Endothelial cell of umbilical vein (primary cell): Measurements from ENCODE around the gene SMARCD1. TPM values are rescaled to one million over a fixed set of nuclear protein-coding genes. Genes with fewer than 3 reads are reported as not detected.

Experiments
- BruUV-seq: library from RNA; stranded (reverse); fragments of 400-500 nt; replicated peaks from 2 replicates; lab custom pipeline; 2021; lab: Mats Ljungman, UMichigan
- CTCF ChIA-PET: fragments of 300-600, 350-600 bp; sonication (Branson Sonifier 250); formaldehyde crosslinking; loops from one replicate; lab custom pipeline; 2021; ENCODE audit warnings: antibody characterized with exemption, inconsistent platforms; lab: Charles Lee
- POLR2A ChIA-PET: fragments of 300-600, 350-600 bp; sonication (Branson Sonifier 250); formaldehyde crosslinking; loops from one replicate; lab custom pipeline; 2021; ENCODE audit warnings: antibody characterized with exemption, inconsistent platforms; lab: Charles Lee
- DNase-seq: peaks from one replicate; pipeline ENCODE4 v3.0.0-alpha.2; 2011; ENCODE audit warnings: low read depth, low spot score
- FAIRE-seq: peaks from 2 replicates; lab custom pipeline; 2011; peaks lifted over from hg19 to GRCh38; lab: Jason Lieb, UNC
- H2AFZ ChIP-seq: 2 replicates; pipeline ENCODE4 v1.6.0; 2012; ENCODE audit warnings: low read depth, low read length, control low read depth, inconsistent platforms
- H3K27ac ChIP-seq: 2 replicates; pipeline ENCODE4 v1.5.1; 2011; ENCODE audit warnings: low read depth, mild to moderate bottlenecking, control low read depth, low read length, moderate library complexity; ENCODE audit not compliant: insufficient read depth
- H3K27me3 ChIP-seq, 2 experiments: 2 replicates each; pipeline versions ENCODE4 v1.6.0 to v1.6.1; 2011; ENCODE audit warnings: low read length in 2 of 2, mixed read lengths in 1 of 2; ENCODE audit not compliant: control insufficient read depth in 2 of 2, insufficient read depth in 2 of 2
- H3K36me3 ChIP-seq, 2 experiments: 2 replicates in 1 of 2; 3 replicates in 1 of 2; pipeline ENCODE4 v1.5.1; 2011; ENCODE audit warnings: low read length in 2 of 2, mild to moderate bottlenecking in 1 of 2, moderate library complexity in 1 of 2; ENCODE audit not compliant: control insufficient read depth in 2 of 2, insufficient read depth in 2 of 2; ENCODE audit errors: extremely low read depth in 1 of 2
- H3K4me1 ChIP-seq: 3 replicates; pipeline ENCODE4 v1.5.1; 2011; ENCODE audit warnings: mild to moderate bottlenecking, low read length; ENCODE audit not compliant: control insufficient read depth, insufficient read depth; ENCODE audit errors: extremely low read depth
- H3K4me2 ChIP-seq: 2 replicates; pipeline ENCODE4 v1.6.1; 2011; ENCODE audit warnings: low read length, control low read depth, mixed read lengths; ENCODE audit not compliant: insufficient read depth
- H3K4me3 ChIP-seq, 3 experiments: fragments of 200-600 bp in 1 of 3; sonication (generic), shearing (Covaris generic) in 1 of 3; replicated peaks in 1 of 3; 2 replicates each; pipeline ENCODE4 v1.5.1; 2011 to 2016; ENCODE audit warnings: control low read depth in 3 of 3, low read length in 3 of 3, mild to moderate bottlenecking in 2 of 3, inconsistent platforms in 1 of 3, low read depth in 1 of 3, moderate library complexity in 1 of 3; ENCODE audit not compliant: insufficient read depth in 1 of 3
- H3K79me2 ChIP-seq: 2 replicates; pipeline ENCODE4 v1.6.0; 2012; ENCODE audit warnings: low read length, inconsistent platforms; ENCODE audit not compliant: control insufficient read depth, insufficient read depth
- H3K9ac ChIP-seq: replicated peaks from 2 replicates; pipeline ENCODE3; 2011; ENCODE audit warnings: low read length, control low read depth; ENCODE audit not compliant: insufficient read depth; ENCODE audit errors: extremely low read depth
- H3K9me1 ChIP-seq: replicated peaks from 3 replicates; pipeline ENCODE4 v1.6.0; 2011; ENCODE audit warnings: mild to moderate bottlenecking, low read length; ENCODE audit not compliant: control insufficient read depth, insufficient read depth; ENCODE audit errors: extremely low read depth
- H3K9me3 ChIP-seq: replicated peaks from 2 replicates; pipeline ENCODE4 v1.5.1; 2012; ENCODE audit warnings: low read length, inconsistent platforms; ENCODE audit not compliant: control insufficient read depth, insufficient read depth
- H4K20me1 ChIP-seq: replicated peaks from 2 replicates; pipeline ENCODE3; 2011; ENCODE audit warnings: mild to moderate bottlenecking, low read length; ENCODE audit not compliant: control insufficient read depth, insufficient read depth; ENCODE audit errors: extremely low read depth
- EZH2 ChIP-seq: IDR thresholded peaks from 2 replicates; pipeline ENCODE4 v1.6.1; 2012; ENCODE audit warnings: borderline replicate concordance, low read depth, mild to moderate bottlenecking, moderate library complexity, low read length, inconsistent platforms; ENCODE audit not compliant: severe bottlenecking
- FOS ChIP-seq: IDR thresholded peaks from 2 replicates; pipeline ENCODE4 v1.6.1; 2011; ENCODE audit warnings: mild to moderate bottlenecking, low read length, moderate library complexity, borderline replicate concordance; ENCODE audit not compliant: insufficient read depth
- GATA2 ChIP-seq: IDR thresholded peaks from 2 replicates; pipeline ENCODE4 v1.7.0; 2011; ENCODE audit warnings: low read depth, mild to moderate bottlenecking, moderate library complexity, mixed read lengths, low read length; ENCODE audit not compliant: insufficient read length, insufficient read depth
- JUN ChIP-seq: IDR thresholded peaks from 2 replicates; pipeline ENCODE4 v1.6.1; 2011; ENCODE audit warnings: borderline replicate concordance, low read depth; ENCODE audit not compliant: insufficient read length, insufficient read depth
- MYC ChIP-seq: IDR thresholded peaks from one replicate; pipeline ENCODE4 v1.6.1; 2011; ENCODE audit warnings: mild to moderate bottlenecking, low read depth, low read length
- POLR2A ChIP-seq: IDR thresholded peaks from 2 replicates; pipeline ENCODE4 v1.6.1; 2012; ENCODE audit warnings: low read depth, mild to moderate bottlenecking, control low read depth, low read length
- POLR2AphosphoS5 ChIP-seq: IDR thresholded peaks from 2 replicates; pipeline ENCODE4 v1.6.1; 2012; ENCODE audit warnings: low read depth, mild to moderate bottlenecking, control low read depth, low read length, moderate library complexity; ENCODE audit not compliant: insufficient read depth
- dilution Hi-C: fragments of 300-500 bp; cut with MboI; formaldehyde crosslinking; loops from one replicate; pipeline ENCODE4 v1.15.0; 2019; ENCODE audit warnings: low sequenced_read_pairs; ENCODE audit not compliant: extremely low pct_ligation_motif_present
- intact Hi-C: fragments of 100-400 bp; cut with micrococcal nuclease; formaldehyde crosslinking; loops from one replicate; pipeline ENCODE4 v1.10.0; 2022
- polyA plus RNA-seq, 4 experiments: library from polyadenylated mRNA; depleted of rRNA in 3 of 4; stranded (reverse) in 3 of 4; unstranded in 1 of 4; fragments of >200 nt; gene quantifications; 2 replicates each; pipeline versions ENCODE4 v1.2.1 to v1.2.3, GENCODE V29; 2011 to 2012; ENCODE audit warnings: missing spikeins in 1 of 4
- total RNA-seq: library from RNA; stranded (reverse); gene quantifications from 2 replicates; pipeline ENCODE4 v1.2.3, GENCODE V29; 2021
- TF ChIP-seq, protein P1 (sequence below), 2 donors: IDR thresholded peaks; 1 replicate in 1 of 2; 2 replicates in 1 of 2; pipeline ENCODE4 v1.5.1; 2011; ENCODE audit warnings: low read length in 2 of 2, mild to moderate bottlenecking in 2 of 2, moderate library complexity in 2 of 2, control low read depth in 1 of 2, inconsistent platforms in 1 of 2, low read depth in 1 of 2; ENCODE audit not compliant: insufficient read depth in 1 of 2; ENCODE audit errors: extremely low read depth in 1 of 2
- TF ChIP-seq, protein P2 (sequence below): IDR thresholded peaks from 2 replicates; pipeline ENCODE4 v1.6.1; 2011; ENCODE audit not compliant: insufficient read depth, insufficient read length

Gene SMARCD1
- total and polyA plus RNA-seq, 2 donors (not counting 3 experiments of a cell fraction or from before 2014, with no cell fraction given), result 86.6 to 94.2 TPM

DNA sequence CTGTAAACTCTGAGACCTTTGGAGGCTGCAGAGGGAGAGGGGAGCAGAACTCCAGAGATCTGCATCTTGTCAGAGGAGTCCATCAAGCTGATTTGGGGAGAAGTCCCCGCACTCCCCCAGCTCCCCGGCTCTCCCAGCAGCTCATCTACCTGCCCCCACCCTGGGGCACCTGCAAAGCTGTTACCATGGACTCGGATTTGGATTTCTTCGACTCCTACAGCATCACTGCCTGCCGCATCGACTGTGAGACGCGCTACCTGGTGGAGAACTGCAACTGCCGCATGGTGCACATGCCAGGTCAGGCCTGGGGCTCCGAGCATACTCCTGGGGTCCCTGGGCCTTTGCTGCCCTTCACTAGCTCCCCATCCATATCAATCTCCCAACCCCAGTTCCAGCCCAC lies 6.9 kb upstream of the SMARCD1 start:
- dilution Hi-C loops (no loop called here), intact Hi-C loops (loop anchor here (5.0 kb wide), 1 partner anchor 559 kb away; no protein-coding TSS in a partner anchor)
- CTCF ChIA-PET, result interaction anchor here (0.8 to 1.0 kb wide), 3 partner anchors 8 to 89 kb away, joined by 3 read pairs; partner anchors contain the start of gene CERS5
- FAIRE-seq, result no peak
- TF ChIP-seq EZH2 (no peak), FOS (no peak), JUN (no peak), MYC (no peak), POLR2AphosphoS5 (no peak), POLR2A (no peak), GATA2 (no peak)
- TF ChIP-seq, protein P1, sequence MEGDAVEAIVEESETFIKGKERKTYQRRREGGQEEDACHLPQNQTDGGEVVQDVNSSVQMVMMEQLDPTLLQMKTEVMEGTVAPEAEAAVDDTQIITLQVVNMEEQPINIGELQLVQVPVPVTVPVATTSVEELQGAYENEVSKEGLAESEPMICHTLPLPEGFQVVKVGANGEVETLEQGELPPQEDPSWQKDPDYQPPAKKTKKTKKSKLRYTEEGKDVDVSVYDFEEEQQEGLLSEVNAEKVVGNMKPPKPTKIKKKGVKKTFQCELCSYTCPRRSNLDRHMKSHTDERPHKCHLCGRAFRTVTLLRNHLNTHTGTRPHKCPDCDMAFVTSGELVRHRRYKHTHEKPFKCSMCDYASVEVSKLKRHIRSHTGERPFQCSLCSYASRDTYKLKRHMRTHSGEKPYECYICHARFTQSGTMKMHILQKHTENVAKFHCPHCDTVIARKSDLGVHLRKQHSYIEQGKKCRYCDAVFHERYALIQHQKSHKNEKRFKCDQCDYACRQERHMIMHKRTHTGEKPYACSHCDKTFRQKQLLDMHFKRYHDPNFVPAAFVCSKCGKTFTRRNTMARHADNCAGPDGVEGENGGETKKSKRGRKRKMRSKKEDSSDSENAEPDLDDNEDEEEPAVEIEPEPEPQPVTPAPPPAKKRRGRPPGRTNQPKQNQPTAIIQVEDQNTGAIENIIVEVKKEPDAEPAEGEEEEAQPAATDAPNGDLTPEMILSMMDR (IDR thresholded peaks at IDR 0.05; ENCODE audit: extremely low read depth in 1 of 2, insufficient read depth in 1 of 2, low read depth in 1 of 2, low read length in 2 of 2), result no peak
- TF ChIP-seq, protein P2, sequence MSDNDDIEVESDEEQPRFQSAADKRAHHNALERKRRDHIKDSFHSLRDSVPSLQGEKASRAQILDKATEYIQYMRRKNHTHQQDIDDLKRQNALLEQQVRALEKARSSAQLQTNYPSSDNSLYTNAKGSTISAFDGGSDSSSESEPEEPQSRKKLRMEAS, result no peak
- no peak overlapping the region for H3K4me3 ChIP-seq
- H3K9ac ChIP-seq, result no peak overlapping the region
- H3K79me2 ChIP-seq, result no peaks in the 10 kb centered on the region
- no peak overlapping the region for H3K4me2 ChIP-seq
- no peaks in the 10 kb centered on the region for H3K4me1 ChIP-seq
- H3K9me3 ChIP-seq, result no peaks in the 10 kb centered on the region
- no peak overlapping the region for H2AFZ ChIP-seq
- no peaks in the 10 kb centered on the region for H3K36me3 ChIP-seq
- H3K27me3 ChIP-seq, result no peaks in the 10 kb centered on the region
- no peak overlapping the region for H3K27ac ChIP-seq
- POLR2A ChIA-PET, result no interaction called here
- H4K20me1 ChIP-seq, result no peaks in the 10 kb centered on the region
- H3K9me1 ChIP-seq, result no peaks in the 10 kb centered on the region
- DNase-seq, result no peak
- BruUV-seq, result no TSS peak
